ENCODE results near the gene TUB. TPM values are rescaled to one million over a fixed set of nuclear protein-coding genes. Genes with fewer than 3 reads are reported as not detected.

Gene TUB
- polyA plus RNA-seq, 1 of the 3 experiments (the other 2 are of a cell fraction), result 11.3 TPM

GRCh38 chr11:8068605-8069221 lies 12.3 kb upstream of the TUB start (continued):
- peak; percentile 71 for TF ChIP-seq GATA2 (CRISPR knock-in tag; IDR thresholded peaks at IDR 0.05)
- no peak for TF ChIP-seq YY1 (IDR thresholded peaks at IDR 0.05; ENCODE audit: low read depth)
- TF ChIP-seq RFX5 (IDR thresholded peaks at IDR 0.05; ENCODE audit: low read length), result no peak
- peak; percentile 66 to 71; a peak in 3 of 4 replicates for TF ChIP-seq EP300 (IDR thresholded peaks at IDR 0.05; ENCODE audit: borderline replicate concordance in 1 of 2, low read depth in 1 of 2, low read length in 1 of 2)
- no peak for TF ChIP-seq MXI1 (IDR thresholded peaks at IDR 0.05; ENCODE audit: low read depth, low read length)

GRCh38 chr11:8069771-8070170 lies 11.2 kb upstream of the TUB start:
- DNase-seq, result no peak
- Histone ChIP-seq H4K20me1 (ENCODE audit: insufficient read depth) (no peaks in the 10 kb centered on the region), H2AFZ (ENCODE audit: low read depth) (no peak overlapping the region), H3K4me1 (ENCODE audit: control insufficient read depth in 1 of 2, insufficient read depth in 2 of 2, low read depth in 1 of 2, low read length in 1 of 2) (peaks cover 12 to 52% of the 10 kb centered on the region in 2 experiments), H3K27me3 (ENCODE audit: insufficient read depth) (no peaks in the 10 kb centered on the region; the same call in 1 of the 2 replicates), H3K4me3 (ENCODE audit: low read depth in 2 of 2, low read length in 1 of 2) (no peak overlapping the region), H3K36me3 (replicated peaks in 1 of 2; ENCODE audit: control insufficient read depth in 1 of 2, insufficient read depth in 2 of 2, low read length in 1 of 2) (no peaks in the 10 kb centered on the region), H3K4me2 (peak overlapping the region; percentile 49), H3K9ac (no peak overlapping the region), H3K79me2 (ENCODE audit: insufficient read depth) (no peaks in the 10 kb centered on the region), H3K9me3 (no peaks in the 10 kb centered on the region), H3K9me2 (no peaks in the 10 kb centered on the region), H3F3A (replicated peaks; ENCODE audit: insufficient read depth) (peaks cover 28% of the 10 kb centered on the region), H3K27ac (ENCODE audit: low read depth in 2 of 2, low read length in 1 of 2) (peak overlapping the region; percentile 64 to 99; a peak in 3 of 4 replicates)
- CTCF ChIA-PET, result interaction anchor here (0.7 to 11.8 kb wide), 9 partner anchors 10 to 63 kb away, joined by 3 to 230 read pairs (median 6); partner anchors contain the start of gene TUB
- TF ChIP-seq SMC3 (IDR thresholded peaks at IDR 0.05; ENCODE audit: low read depth, low read length), result no peak
- TF ChIP-seq TCF12 (IDR thresholded peaks at IDR 0.05), result no peak
- TF ChIP-seq REST (IDR thresholded peaks at IDR 0.05; ENCODE audit: low read depth, low read length), result no peak
- TF ChIP-seq RFX5 (IDR thresholded peaks at IDR 0.05; ENCODE audit: low read length), result no peak
- no peak for TF ChIP-seq GATA2 (CRISPR knock-in tag; IDR thresholded peaks at IDR 0.05)
- TF ChIP-seq TAF1 (IDR thresholded peaks at IDR 0.05; ENCODE audit: borderline replicate concordance, low read depth, low read length), result no peak
- TF ChIP-seq MAX (IDR thresholded peaks at IDR 0.05; ENCODE audit: low read depth), result no peak
- TF ChIP-seq EP300 (IDR thresholded peaks at IDR 0.05; ENCODE audit: borderline replicate concordance in 1 of 2, low read depth in 1 of 2, low read length in 1 of 2), result no peak
- no peak for TF ChIP-seq TEAD4 (IDR thresholded peaks at IDR 0.05; ENCODE audit: borderline replicate concordance, insufficient read depth)
- POLR2A ChIA-PET, result interaction anchor here (2.3 to 3.3 kb wide), 2 partner anchors 11 to 36 kb away, joined by 13 to 27 read pairs; partner anchors contain the start of gene TUB
- WGBS (ENCODE audit: low lambda C conversion rate), result 82% methylated on average over 8 of the region's 8 CpGs

Measured in SK-N-SH (cell line).